HEK293 (cell line): ENCODE measurements around the gene NAP1L4.
A peak's percentile ranks its signal among the peaks of the same experiment; 100 is the strongest.

Experiments used
- CTCF ChIA-PET: fragments of 350-600 bp; formaldehyde crosslinking; extraction: SDS; loops from one replicate; lab custom pipeline; 2021; ENCODE audit warnings: antibody characterized with exemption; lab: Yijun Ruan, JAX
- POLR2A ChIA-PET: fragments of 300-600 bp; formaldehyde crosslinking; extraction: SDS; loops from one replicate; lab custom pipeline; 2020; ENCODE audit warnings: antibody characterized with exemption, inconsistent platforms; lab: Yijun Ruan, JAX
- H3K27ac ChIP-seq: fragments of 200-500 bp; sonication (Bioruptor generic); 2 replicates; pipeline ENCODE4 v1.5.1; 2014; ENCODE audit warnings: low read depth, low read length, control low read depth, inconsistent platforms; ENCODE audit errors: extremely low read depth
- H3K36me3 ChIP-seq, 2 experiments: fragments of 200-500 bp in 1 of 2; sonication (Bioruptor generic) in 1 of 2; 1 replicate in 1 of 2; 2 replicates in 1 of 2; pipeline ENCODE4 v1.5.1; 2014 to 2017; ENCODE audit warnings: inconsistent platforms in 2 of 2, low read length in 2 of 2; ENCODE audit not compliant: control insufficient read depth in 2 of 2, insufficient read depth in 1 of 2
- H3K4me1 ChIP-seq: fragments of 200-500 bp; sonication (Bioruptor generic); 2 replicates; pipeline ENCODE4 v1.5.1; 2014; ENCODE audit warnings: mild to moderate bottlenecking, low read length, inconsistent platforms; ENCODE audit not compliant: control insufficient read depth, insufficient read depth
- H3K4me3 ChIP-seq: 2 replicates; pipeline ENCODE4 v1.5.1; 2011; ENCODE audit warnings: low read depth, mild to moderate bottlenecking, control low read depth, low read length, moderate library complexity
- H3K9me3 ChIP-seq: fragments of 200-500 bp; sonication (Bioruptor generic); 2 replicates; pipeline ENCODE4 v1.5.1; 2014; ENCODE audit warnings: low read depth, low read length, inconsistent platforms; ENCODE audit not compliant: control insufficient read depth, insufficient read depth
- BCL11B ChIP-seq: fragments of 450-650 bp; formaldehyde crosslinking; IDR thresholded peaks from 2 replicates; pipeline ENCODE4 v1.5.1; 2016; ENCODE audit warnings: low read depth, missing biosample characterization, missing genetic modification characterization
- GLIS1 ChIP-seq: fragments of 450-650 bp; formaldehyde crosslinking; IDR thresholded peaks from 2 replicates; pipeline ENCODE4 v1.5.1; 2016; ENCODE audit warnings: missing biosample characterization, missing genetic modification characterization
- MEIS1 ChIP-seq: sonication (generic); formaldehyde crosslinking; IDR thresholded peaks from 2 replicates; pipeline ENCODE4 v1.8.1; 2022; ENCODE audit warnings: missing genetic modification reagents, mild to moderate bottlenecking, borderline replicate concordance
- PATZ1 ChIP-seq: fragments of 450-650 bp; formaldehyde crosslinking; IDR thresholded peaks from 2 replicates; pipeline ENCODE4 v1.5.1; 2016; ENCODE audit warnings: missing biosample characterization, missing genetic modification characterization
- SCRT1 ChIP-seq: fragments of 450-650 bp; formaldehyde crosslinking; IDR thresholded peaks from 2 replicates; pipeline ENCODE4 v1.5.1; 2016; ENCODE audit warnings: missing biosample characterization, missing genetic modification characterization, borderline replicate concordance
- SCRT2 ChIP-seq: fragments of 450-650 bp; formaldehyde crosslinking; IDR thresholded peaks from 2 replicates; pipeline ENCODE4 v1.5.1; 2016; ENCODE audit warnings: missing biosample characterization, missing genetic modification characterization
- SETDB1 ChIP-seq: IDR thresholded peaks from one replicate; pipeline ENCODE4 v1.6.1; 2017; ENCODE audit warnings: mild to moderate bottlenecking, low read length, moderate library complexity, mixed read lengths; ENCODE audit not compliant: insufficient read length
- ZNF112 ChIP-seq: fragments of 450-650 bp; formaldehyde crosslinking; IDR thresholded peaks from 2 replicates; pipeline ENCODE4 v1.5.0; 2017; ENCODE audit warnings: missing biosample characterization, missing genetic modification characterization
- ZNF138 ChIP-seq: fragments of 450-650 bp; formaldehyde crosslinking; IDR thresholded peaks from 2 replicates; pipeline ENCODE4 v1.5.1; 2016; ENCODE audit warnings: missing biosample characterization, missing genetic modification characterization, borderline replicate concordance
- ZNF146 ChIP-seq: fragments of 450-650 bp; formaldehyde crosslinking; IDR thresholded peaks from 2 replicates; pipeline ENCODE4 v1.5.1; 2016; ENCODE audit warnings: missing biosample characterization, missing genetic modification characterization
- ZNF16 ChIP-seq: fragments of 450-650 bp; formaldehyde crosslinking; IDR thresholded peaks from 2 replicates; pipeline ENCODE4 v1.5.1; 2016; ENCODE audit warnings: low read depth, missing biosample characterization, missing genetic modification characterization
- ZNF169 ChIP-seq: fragments of 450-650 bp; formaldehyde crosslinking; IDR thresholded peaks from 2 replicates; pipeline ENCODE4 v1.5.1; 2016; ENCODE audit warnings: missing biosample characterization, missing genetic modification characterization
- ZNF214 ChIP-seq: fragments of 450-650 bp; formaldehyde crosslinking; IDR thresholded peaks from 2 replicates; pipeline ENCODE4 v1.5.1; 2017; ENCODE audit warnings: missing biosample characterization, mild to moderate bottlenecking, missing genetic modification characterization, borderline replicate concordance
- ZNF24 ChIP-seq: fragments of 450-650 bp; formaldehyde crosslinking; IDR thresholded peaks from 2 replicates; pipeline ENCODE4 v1.5.1; 2016; ENCODE audit warnings: missing biosample characterization, missing genetic modification characterization
- ZNF248 ChIP-seq: fragments of 450-650 bp; formaldehyde crosslinking; IDR thresholded peaks from 2 replicates; pipeline ENCODE4 v1.5.1; 2017; ENCODE audit warnings: missing biosample characterization, missing genetic modification characterization
- ZNF292 ChIP-seq: fragments of 450-650 bp; formaldehyde crosslinking; IDR thresholded peaks from 2 replicates; pipeline ENCODE4 v1.5.1; 2016; ENCODE audit warnings: low read depth, missing biosample characterization, missing genetic modification characterization, borderline replicate concordance
- ZNF324 ChIP-seq: fragments of 450-650 bp; formaldehyde crosslinking; IDR thresholded peaks from 2 replicates; pipeline ENCODE4 v1.5.1; 2016; ENCODE audit warnings: missing biosample characterization, missing genetic modification characterization
- ZNF510 ChIP-seq: fragments of 450-650 bp; formaldehyde crosslinking; IDR thresholded peaks from 2 replicates; pipeline ENCODE4 v1.5.1; 2018; ENCODE audit warnings: mild to moderate bottlenecking, missing genetic modification characterization, missing biosample characterization; ENCODE audit not compliant: insufficient replicate concordance
- ZNF555 ChIP-seq: fragments of 450-650 bp; formaldehyde crosslinking; conservative IDR thresholded peaks from 2 replicates; pipeline ENCODE4 v1.5.1; 2017; ENCODE audit warnings: missing biosample characterization, mild to moderate bottlenecking, missing genetic modification characterization, inconsistent platforms
- ZNF558 ChIP-seq: fragments of 450-650 bp; formaldehyde crosslinking; IDR thresholded peaks from 2 replicates; pipeline ENCODE4 v1.5.1; 2016; ENCODE audit warnings: missing biosample characterization, missing genetic modification characterization
- ZNF621 ChIP-seq: fragments of 450-650 bp; formaldehyde crosslinking; IDR thresholded peaks from 2 replicates; pipeline ENCODE4 v1.5.1; 2017; ENCODE audit warnings: missing biosample characterization, missing genetic modification characterization
- ZNF707 ChIP-seq: fragments of 450-650 bp; formaldehyde crosslinking; IDR thresholded peaks from 2 replicates; pipeline ENCODE4 v1.5.1; 2016; ENCODE audit warnings: missing biosample characterization, missing genetic modification characterization
- ZNF768 ChIP-seq: fragments of 450-650 bp; formaldehyde crosslinking; IDR thresholded peaks from 2 replicates; pipeline ENCODE4 v1.5.1; 2018; ENCODE audit warnings: missing biosample characterization, mild to moderate bottlenecking, missing genetic modification characterization
- ZNF776 ChIP-seq: fragments of 450-650 bp; formaldehyde crosslinking; IDR thresholded peaks from 2 replicates; pipeline ENCODE4 v1.5.0; 2017; ENCODE audit warnings: missing biosample characterization, missing genetic modification characterization, borderline replicate concordance
- TF ChIP-seq, protein P1 (sequence below): fragments of 450-650 bp; formaldehyde crosslinking; IDR thresholded peaks from 2 replicates; pipeline ENCODE4 v1.5.1; 2017; ENCODE audit warnings: missing biosample characterization, missing genetic modification characterization
- TF ChIP-seq, protein P2 (sequence below): fragments of 450-650 bp; formaldehyde crosslinking; IDR thresholded peaks from 2 replicates; pipeline ENCODE4 v1.5.1; 2017; ENCODE audit warnings: missing biosample characterization, missing genetic modification characterization
- TF ChIP-seq, protein P3 (sequence below): fragments of 450-650 bp; formaldehyde crosslinking; IDR thresholded peaks from 2 replicates; pipeline ENCODE4 v1.5.1; 2017; ENCODE audit warnings: missing biosample characterization, missing genetic modification characterization
- TF ChIP-seq, protein P4 (sequence below): fragments of 450-650 bp; formaldehyde crosslinking; IDR thresholded peaks from 2 replicates; pipeline ENCODE4 v1.5.1; 2017; ENCODE audit warnings: missing biosample characterization, missing genetic modification characterization

The NAP1L4 gene

GRCh38 chr11:2929950-2930703 lies 62.0 kb downstream of the NAP1L4 start:
- H3K4me1 ChIP-seq = no peaks in the 10 kb centered on the region
- no peaks in the 10 kb centered on the region for H3K36me3 ChIP-seq
- H3K9me3 ChIP-seq = no peaks in the 10 kb centered on the region
- H3K27ac ChIP-seq = no peak overlapping the region
- CTCF ChIA-PET = interaction anchor here (0.6 to 3.7 kb wide), 24 partner anchors 9 to 917 kb away, joined by 3 to 25 read pairs (median 4); no protein-coding TSS in a partner anchor
- POLR2A ChIA-PET = interaction anchor here (0.6 to 2.3 kb wide), 20 partner anchors 10 to 397 kb away, joined by 3 to 22 read pairs (median 4); partner anchors contain the start of genes CDKN1C and NAP1L4
- H3K4me3 ChIP-seq = peak overlapping the region; percentile 33
- TF ChIP-seq BCL11B (tag by site-specific recombination) = no peak
- TF ChIP-seq SCRT1 (tag by site-specific recombination) = no peak
- TF ChIP-seq, protein P1, sequence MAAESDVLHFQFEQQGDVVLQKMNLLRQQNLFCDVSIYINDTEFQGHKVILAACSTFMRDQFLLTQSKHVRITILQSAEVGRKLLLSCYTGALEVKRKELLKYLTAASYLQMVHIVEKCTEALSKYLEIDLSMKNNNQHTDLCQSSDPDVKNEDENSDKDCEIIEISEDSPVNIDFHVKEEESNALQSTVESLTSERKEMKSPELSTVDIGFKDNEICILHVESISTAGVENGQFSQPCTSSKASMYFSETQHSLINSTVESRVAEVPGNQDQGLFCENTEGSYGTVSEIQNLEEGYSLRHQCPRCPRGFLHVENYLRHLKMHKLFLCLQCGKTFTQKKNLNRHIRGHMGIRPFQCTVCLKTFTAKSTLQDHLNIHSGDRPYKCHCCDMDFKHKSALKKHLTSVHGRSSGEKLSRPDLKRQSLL (tag by site-specific recombination) = no peak
- peak; percentile 15; the same call in 1 of the 2 replicates for TF ChIP-seq GLIS1 (tag by site-specific recombination)
- TF ChIP-seq ZNF138 (tag by site-specific recombination) = no peak
- no peak for TF ChIP-seq ZNF776 (tag by site-specific recombination)
- TF ChIP-seq ZNF292 (tag by site-specific recombination) = no peak
- no peak for TF ChIP-seq ZNF16 (tag by site-specific recombination)
- TF ChIP-seq, protein P2, sequence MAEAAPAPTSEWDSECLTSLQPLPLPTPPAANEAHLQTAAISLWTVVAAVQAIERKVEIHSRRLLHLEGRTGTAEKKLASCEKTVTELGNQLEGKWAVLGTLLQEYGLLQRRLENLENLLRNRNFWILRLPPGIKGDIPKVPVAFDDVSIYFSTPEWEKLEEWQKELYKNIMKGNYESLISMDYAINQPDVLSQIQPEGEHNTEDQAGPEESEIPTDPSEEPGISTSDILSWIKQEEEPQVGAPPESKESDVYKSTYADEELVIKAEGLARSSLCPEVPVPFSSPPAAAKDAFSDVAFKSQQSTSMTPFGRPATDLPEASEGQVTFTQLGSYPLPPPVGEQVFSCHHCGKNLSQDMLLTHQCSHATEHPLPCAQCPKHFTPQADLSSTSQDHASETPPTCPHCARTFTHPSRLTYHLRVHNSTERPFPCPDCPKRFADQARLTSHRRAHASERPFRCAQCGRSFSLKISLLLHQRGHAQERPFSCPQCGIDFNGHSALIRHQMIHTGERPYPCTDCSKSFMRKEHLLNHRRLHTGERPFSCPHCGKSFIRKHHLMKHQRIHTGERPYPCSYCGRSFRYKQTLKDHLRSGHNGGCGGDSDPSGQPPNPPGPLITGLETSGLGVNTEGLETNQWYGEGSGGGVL (tag by site-specific recombination) = peak; percentile 33; the same call in 1 of the 2 replicates
- TF ChIP-seq ZNF510 (tag by site-specific recombination) = no peak
- no peak for TF ChIP-seq ZNF169 (tag by site-specific recombination)
- no peak for TF ChIP-seq ZNF146 (tag by site-specific recombination)
- no peak for TF ChIP-seq SCRT2
- no peak for TF ChIP-seq ZNF558
- TF ChIP-seq PATZ1 (tag by site-specific recombination) = peak; percentile 67; the same call in 1 of the 2 replicates
- TF ChIP-seq ZNF555 (tag by site-specific recombination) = no peak
- TF ChIP-seq, protein P3, sequence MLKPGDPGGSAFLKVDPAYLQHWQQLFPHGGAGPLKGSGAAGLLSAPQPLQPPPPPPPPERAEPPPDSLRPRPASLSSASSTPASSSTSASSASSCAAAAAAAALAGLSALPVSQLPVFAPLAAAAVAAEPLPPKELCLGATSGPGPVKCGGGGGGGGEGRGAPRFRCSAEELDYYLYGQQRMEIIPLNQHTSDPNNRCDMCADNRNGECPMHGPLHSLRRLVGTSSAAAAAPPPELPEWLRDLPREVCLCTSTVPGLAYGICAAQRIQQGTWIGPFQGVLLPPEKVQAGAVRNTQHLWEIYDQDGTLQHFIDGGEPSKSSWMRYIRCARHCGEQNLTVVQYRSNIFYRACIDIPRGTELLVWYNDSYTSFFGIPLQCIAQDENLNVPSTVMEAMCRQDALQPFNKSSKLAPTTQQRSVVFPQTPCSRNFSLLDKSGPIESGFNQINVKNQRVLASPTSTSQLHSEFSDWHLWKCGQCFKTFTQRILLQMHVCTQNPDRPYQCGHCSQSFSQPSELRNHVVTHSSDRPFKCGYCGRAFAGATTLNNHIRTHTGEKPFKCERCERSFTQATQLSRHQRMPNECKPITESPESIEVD (tag by site-specific recombination) = no peak
- peak; percentile 29; the same call in 1 of the 2 replicates for TF ChIP-seq ZNF324
- no peak for TF ChIP-seq ZNF214 (tag by site-specific recombination)
- TF ChIP-seq, protein P4, sequence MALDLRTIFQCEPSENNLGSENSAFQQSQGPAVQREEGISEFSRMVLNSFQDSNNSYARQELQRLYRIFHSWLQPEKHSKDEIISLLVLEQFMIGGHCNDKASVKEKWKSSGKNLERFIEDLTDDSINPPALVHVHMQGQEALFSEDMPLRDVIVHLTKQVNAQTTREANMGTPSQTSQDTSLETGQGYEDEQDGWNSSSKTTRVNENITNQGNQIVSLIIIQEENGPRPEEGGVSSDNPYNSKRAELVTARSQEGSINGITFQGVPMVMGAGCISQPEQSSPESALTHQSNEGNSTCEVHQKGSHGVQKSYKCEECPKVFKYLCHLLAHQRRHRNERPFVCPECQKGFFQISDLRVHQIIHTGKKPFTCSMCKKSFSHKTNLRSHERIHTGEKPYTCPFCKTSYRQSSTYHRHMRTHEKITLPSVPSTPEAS (tag by site-specific recombination) = no peak
- TF ChIP-seq ZNF24 = no peak
- no peak for TF ChIP-seq ZNF112
- no peak for TF ChIP-seq ZNF707 (tag by site-specific recombination)
- no peak for TF ChIP-seq SETDB1
- TF ChIP-seq ZNF621 (tag by site-specific recombination) = no peak
- no peak for TF ChIP-seq ZNF248 (tag by site-specific recombination)
- TF ChIP-seq ZNF768 (tag by site-specific recombination) = no peak
- TF ChIP-seq MEIS1 (CRISPR knock-in tag) = no peak
